IMR-90 (cell line): Measurements from ENCODE around the gene CD44. TPM values are rescaled to one million over a fixed set of nuclear protein-coding genes. Genes with fewer than 3 reads are reported as not detected.
A peak's percentile ranks its signal among the peaks of the same experiment; 100 is the strongest.

Source experiments
- ATAC-seq: fragments of 200-7000 bp; cut with Tn5 transposase; 2 replicates; pipeline ENCODE4 v1.9.1; 2020; ENCODE audit warnings: low read depth, mild to moderate bottlenecking, moderate library complexity
- BruUV-seq: library from RNA; stranded (reverse); fragments of 400-500 nt; replicated peaks from 2 replicates; lab custom pipeline; 2021; lab: Mats Ljungman, UMichigan
- CTCF ChIA-PET: fragments of 300-600 bp; formaldehyde crosslinking; extraction: SDS; loops from one replicate; lab custom pipeline; 2021; ENCODE audit warnings: antibody characterized with exemption; lab: Yijun Ruan, JAX
- POLR2A ChIA-PET: fragments of 300-600 bp; sonication (Branson Sonifier 250); formaldehyde crosslinking; loops from one replicate; lab custom pipeline; 2022; ENCODE audit warnings: antibody characterized with exemption; ENCODE audit not compliant: unreplicated experiment; lab: Charles Lee
- DNase-seq: peaks from one replicate; pipeline ENCODE4 v3.0.0; 2013
- H2AFZ ChIP-seq: replicated peaks from 2 replicates; pipeline ENCODE3; 2013; ENCODE audit warnings: low read length, mild to moderate bottlenecking; ENCODE audit not compliant: poor library complexity
- H2AK5ac ChIP-seq: 2 replicates; pipeline ENCODE4 v1.6.1; 2013; ENCODE audit warnings: low read depth, low read length, inconsistent platforms
- H2AK9ac ChIP-seq: replicated peaks from 2 replicates; pipeline ENCODE3; 2013; ENCODE audit warnings: mild to moderate bottlenecking, low read depth, low read length, moderate library complexity; ENCODE audit not compliant: poor library complexity
- H2BK120ac ChIP-seq: 2 replicates; pipeline ENCODE4 v1.6.1; 2013; ENCODE audit warnings: low read depth, low read length, inconsistent platforms
- H2BK15ac ChIP-seq: 3 replicates; pipeline ENCODE4 v1.6.1; 2013; ENCODE audit warnings: low read depth, low read length, inconsistent platforms
- H2BK20ac ChIP-seq: 2 replicates; pipeline ENCODE4 v1.6.1; 2013; ENCODE audit warnings: low read depth, mild to moderate bottlenecking, inconsistent platforms, low read length, moderate library complexity
- H2BK5ac ChIP-seq: 2 replicates; pipeline ENCODE4 v1.6.1; 2013; ENCODE audit warnings: mild to moderate bottlenecking, low read depth, low read length, inconsistent platforms; ENCODE audit not compliant: poor library complexity, severe bottlenecking
- H3K14ac ChIP-seq: replicated peaks from 2 replicates; pipeline ENCODE4 v1.6.1; 2013; ENCODE audit warnings: low read depth, low read length, inconsistent platforms
- H3K18ac ChIP-seq: 2 replicates; pipeline ENCODE4 v1.6.1; 2013; ENCODE audit warnings: low read depth, low read length, control low read depth
- H3K23ac ChIP-seq: 2 replicates; pipeline ENCODE4 v1.6.1; 2013; ENCODE audit warnings: low read depth, low read length, inconsistent platforms
- H3K27ac ChIP-seq: 2 replicates; pipeline ENCODE4 v1.5.1; 2013; ENCODE audit warnings: mild to moderate bottlenecking, control low read depth, low read length; ENCODE audit not compliant: insufficient read depth
- H3K27me3 ChIP-seq: 2 replicates; pipeline ENCODE4 v1.6.1; 2013; ENCODE audit warnings: low read length; ENCODE audit not compliant: control insufficient read depth, insufficient read depth
- H3K36me3 ChIP-seq: 2 replicates; pipeline ENCODE4 v1.6.1; 2013; ENCODE audit warnings: low read length, mixed read lengths; ENCODE audit not compliant: control insufficient read depth, insufficient read depth
- H3K4ac ChIP-seq: 2 replicates; pipeline ENCODE4 v1.6.1; 2013; ENCODE audit warnings: low read depth, low read length, inconsistent platforms
- H3K4me1 ChIP-seq: 2 replicates; pipeline ENCODE4 v1.6.1; 2013; ENCODE audit warnings: low read length, mixed read lengths; ENCODE audit not compliant: control insufficient read depth, insufficient read depth
- H3K4me2 ChIP-seq: 2 replicates; pipeline ENCODE4 v1.6.1; 2013; ENCODE audit warnings: low read depth, mild to moderate bottlenecking, control low read depth, low read length, moderate library complexity
- H3K4me3 ChIP-seq: 2 replicates; pipeline ENCODE4 v1.5.1; 2013; ENCODE audit warnings: low read depth, mild to moderate bottlenecking, control low read depth, low read length, moderate library complexity; ENCODE audit not compliant: insufficient read depth
- H3K56ac ChIP-seq: 2 replicates; pipeline ENCODE4 v1.6.1; 2013; ENCODE audit warnings: low read length, inconsistent platforms; ENCODE audit not compliant: insufficient read depth; ENCODE audit errors: extremely low read depth
- H3K79me1 ChIP-seq, 2 experiments: 2 replicates each; pipeline ENCODE4 v1.6.1; 2013; ENCODE audit warnings: low read length in 2 of 2, inconsistent platforms in 1 of 2, low read depth in 1 of 2
- H3K9ac ChIP-seq: 2 replicates; pipeline ENCODE4 v1.6.1; 2013; ENCODE audit warnings: low read depth, low read length, control low read depth
- H3K9me1 ChIP-seq: 2 replicates; pipeline ENCODE4 v1.6.1; 2013; ENCODE audit warnings: low read length, inconsistent platforms; ENCODE audit not compliant: insufficient read depth
- H3K9me3 ChIP-seq: 2 replicates; pipeline ENCODE4 v1.6.1; 2013; ENCODE audit warnings: low read length; ENCODE audit not compliant: control insufficient read depth, insufficient read depth
- H4K20me1 ChIP-seq: 2 replicates; pipeline ENCODE4 v1.6.1; 2013; ENCODE audit warnings: low read length, inconsistent platforms; ENCODE audit not compliant: insufficient read depth
- H4K5ac ChIP-seq: 2 replicates; pipeline ENCODE4 v1.6.1; 2013; ENCODE audit warnings: mild to moderate bottlenecking, low read depth, low read length, control low read depth
- H4K8ac ChIP-seq, 2 experiments: 2 replicates each; pipeline ENCODE4 v1.6.1; 2013; ENCODE audit warnings: low read depth in 2 of 2, low read length in 2 of 2, control low read depth in 1 of 2, inconsistent platforms in 1 of 2
- H4K91ac ChIP-seq: 2 replicates; pipeline ENCODE4 v1.6.1; 2013; ENCODE audit warnings: low read depth, low read length, inconsistent platforms; ENCODE audit not compliant: insufficient read depth
- CEBPB ChIP-seq: IDR thresholded peaks from 2 replicates; pipeline ENCODE4 v1.6.1; 2012; ENCODE audit warnings: low read depth, low read length, improper control_type of control experiment
- RAD21 ChIP-seq: IDR thresholded peaks from 2 replicates; pipeline ENCODE4 v1.6.1; 2012; ENCODE audit warnings: low read length, improper control_type of control experiment
- WGBS, 2 experiments: methylation state at CpG; one replicate each; pipeline versions ENCODE4 v1.1.5 to v1.1.7; 2013; ENCODE audit warnings: missing lambda C conversion rate in 2 of 2; ENCODE audit not compliant: insufficient read length in 1 of 2; ENCODE audit errors: extremely low coverage in 2 of 2; 5-methylcytosine and 5-hydroxymethylcytosine counted together
- dilution Hi-C: fragments of 300-500 bp; cut with HindIII; formaldehyde crosslinking; loops from one replicate; pipeline ENCODE4 v1.14.3; 2018; ENCODE audit warnings: low sequenced_read_pairs; ENCODE audit not compliant: unreplicated experiment
- in situ Hi-C: fragments of 300-500 bp; cut with MboI; formaldehyde crosslinking; loops from 3 replicates; pipeline ENCODE4 v1.14.3; 2019; ENCODE audit warnings: low sequenced_read_pairs, inconsistent platforms, mixed read lengths
- intact Hi-C: fragments of 100-400 bp; cut with micrococcal nuclease; formaldehyde crosslinking; loops from 2 replicates; pipeline ENCODE4 v1.10.0; 2022
- polyA plus RNA-seq, 3 experiments: library from polyadenylated mRNA; depleted of rRNA; stranded (reverse); fragments of >200 nt; gene quantifications; 2 replicates each; pipeline ENCODE4 v1.2.3, GENCODE V29; 2012; ENCODE audit warnings: low replicate concordance in 1 of 3
- total RNA-seq: library from RNA; depleted of rRNA; stranded (reverse); fragments of >200 nt; gene quantifications from 2 replicates; pipeline ENCODE4 v1.2.3, GENCODE V29; 2012

CD44 gene
- total and polyA plus RNA-seq, 2 of the 4 experiments (the other 2 are of a cell fraction) = 357 to 947 TPM

DNA sequence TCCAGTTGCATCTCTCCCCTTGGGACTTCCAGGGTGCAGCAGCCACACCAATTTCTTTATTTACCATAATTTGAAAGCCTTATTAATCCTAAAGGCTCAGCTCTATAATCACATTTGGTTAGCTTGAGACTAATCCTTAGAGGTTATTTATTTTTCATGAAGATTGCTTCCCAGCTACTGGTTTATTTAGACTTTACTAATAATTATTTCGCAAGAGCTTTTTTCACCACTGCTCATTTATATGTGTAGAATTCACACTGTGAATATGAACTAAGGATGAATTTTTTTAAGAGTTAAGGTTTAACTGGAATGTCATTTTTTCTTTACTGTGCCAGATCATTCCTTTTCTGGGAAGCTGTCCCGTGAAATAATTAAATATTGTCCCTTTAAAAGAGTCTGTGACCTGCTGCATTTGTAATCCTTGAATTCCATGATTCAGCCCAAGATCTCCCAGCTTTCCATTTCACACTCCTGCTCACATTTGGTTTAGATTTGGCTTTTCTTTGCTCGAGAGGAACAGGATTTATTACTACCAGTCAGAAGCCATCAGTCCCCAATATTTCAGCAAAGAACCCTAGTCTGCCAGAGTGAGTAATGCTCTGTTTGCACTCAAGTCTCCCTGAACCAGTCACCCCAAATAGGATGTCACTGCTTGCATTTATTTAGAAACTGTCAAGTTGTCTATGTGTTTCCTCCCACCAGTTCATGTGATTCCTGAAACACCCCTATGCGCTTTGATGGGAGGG lies 4.4 kb upstream of the CD44 start:
- no peak overlapping the region for H2AK9ac ChIP-seq
- no peak overlapping the region for H2AFZ ChIP-seq
- DNase-seq (no peak), ATAC-seq (no peak)
- no peak overlapping the region for H4K5ac ChIP-seq
- WGBS, 2 experiments = no CpG with 5 or more reads among the region's 4 CpGs
- H3K4me3 ChIP-seq = no peak overlapping the region
- no peak overlapping the region for H2AK5ac ChIP-seq
- peak; percentile 86 for TF ChIP-seq CEBPB
- TF ChIP-seq RAD21 = no peak
- no peaks in the 10 kb centered on the region for H3K9me3 ChIP-seq
- no peak overlapping the region for H3K18ac ChIP-seq
- no peak overlapping the region for H4K91ac ChIP-seq
- intact Hi-C loops = no loop called here
- no peaks in the 10 kb centered on the region for H3K27me3 ChIP-seq
- H3K9me1 ChIP-seq = peaks cover 8% of the 10 kb centered on the region; the same call in 1 of the 2 replicates
- H3K4ac ChIP-seq = no peak overlapping the region
- no peak overlapping the region for H3K23ac ChIP-seq
- H3K79me1 ChIP-seq = peaks cover 4 to 22% of the 10 kb centered on the region in 2 experiments; a peak in 3 of 4 replicates
- no peak overlapping the region for H3K27ac ChIP-seq
- H3K4me2 ChIP-seq = no peak overlapping the region
- H3K14ac ChIP-seq = 0 out of 2 replicates have a peak overlapping the region, but pooled peaks have one; percentile 7
- in situ Hi-C loops = no loop called here
- H2BK120ac ChIP-seq = peak overlapping the region; percentile 43; the same call in 1 of the 2 replicates
- CTCF ChIA-PET = interaction anchor here (0.9 kb wide), 1 partner anchor 257 kb away, joined by 3 read pairs; no protein-coding TSS in a partner anchor
- peaks cover 3% of the 10 kb centered on the region; the same call in 1 of the 2 replicates for H4K20me1 ChIP-seq
- peaks cover 7% of the 10 kb centered on the region for H3K4me1 ChIP-seq
- no peak overlapping the region for H2BK5ac ChIP-seq
- H4K8ac ChIP-seq = no peak overlapping the region
- dilution Hi-C loops = no loop called here
- no peak overlapping the region; the same call in 1 of the 2 replicates for H2BK20ac ChIP-seq
- H3K56ac ChIP-seq = no peak overlapping the region
- POLR2A ChIA-PET = interaction anchor here (0.6 kb wide), 1 partner anchor 32 kb away, joined by 3 read pairs; no protein-coding TSS in a partner anchor
- no TSS peak for BruUV-seq
- H3K9ac ChIP-seq = no peak overlapping the region
- H2BK15ac ChIP-seq = 0 out of 3 replicates have a peak overlapping the region, but pooled peaks have one; percentile 49
- H3K36me3 ChIP-seq = no peaks in the 10 kb centered on the region
